ENCODE measurements around the gene GPR137C. TPM values are rescaled to one million over a fixed set of nuclear protein-coding genes. Genes with fewer than 3 reads are reported as not detected.

The GPR137C gene
- total and polyA plus RNA-seq, 3 experiments from 2014 or later: 0.50 to 0.91 TPM; not detected in 1

- POLR2A ChIA-PET: no interaction called here
- no peaks in the 10 kb centered on the region for H3K9me3 ChIP-seq (ENCODE audit: low read length)
- no peak overlapping the region for H3K27ac ChIP-seq (ENCODE audit: low read depth, low read length)
- H3K27me3 ChIP-seq (ENCODE audit: insufficient read depth, low read length, poor library complexity, severe bottlenecking): peaks cover 3% of the 10 kb centered on the region
- CTCF ChIA-PET: no interaction called here
- H3K36me3 Mint-ChIP-seq: no peaks in the 10 kb centered on the region
- H3K36me3 ChIP-seq (ENCODE audit: insufficient read depth, low read length): no peaks in the 10 kb centered on the region
- no peaks in the 10 kb centered on the region for H3K4me1 Mint-ChIP-seq
- H3K4me1 ChIP-seq (ENCODE audit: insufficient read depth, low read length): no peaks in the 10 kb centered on the region
- no peak overlapping the region for H3K4me3 Mint-ChIP-seq
- peaks cover 2 to 10% of the 10 kb centered on the region in 2 donors for H3K27me3 Mint-ChIP-seq
- H3K27ac Mint-ChIP-seq: no peak overlapping the region
- no peak overlapping the region for H3K4me3 ChIP-seq (ENCODE audit: low read length)
- no peak for DNase-seq
- no peaks in the 10 kb centered on the region for H3K9me3 Mint-ChIP-seq
Measured at GRCh38 chr14:52583544-52583943, 30.9 kb downstream of the GPR137C start.

GRCh38 chr14:52589646-52590045, 37.0 kb downstream of the GPR137C start:
- no peaks in the 10 kb centered on the region for H3K4me1 Mint-ChIP-seq
- no peak overlapping the region for H3K4me3 ChIP-seq (ENCODE audit: low read length)
- H3K27ac ChIP-seq (ENCODE audit: low read depth, low read length): no peak overlapping the region
- ChIA-PET POLR2A (no interaction called here), CTCF (no interaction called here)
- no peak overlapping the region for H3K4me3 Mint-ChIP-seq
- H3K9me3 Mint-ChIP-seq: peaks cover 0 to 9% (median 7%) of the 10 kb centered on the region in 5 donors
- peaks cover 3% of the 10 kb centered on the region for H3K27me3 ChIP-seq (ENCODE audit: insufficient read depth, low read length, poor library complexity, severe bottlenecking)
- H3K27ac Mint-ChIP-seq: no peak overlapping the region
- peaks cover 0 to 9% (median 0%) of the 10 kb centered on the region in 3 donors for H3K36me3 Mint-ChIP-seq
- H3K9me3 ChIP-seq (ENCODE audit: low read length): no peaks in the 10 kb centered on the region
- no peaks in the 10 kb centered on the region for H3K36me3 ChIP-seq (ENCODE audit: insufficient read depth, low read length)
- H3K27me3 Mint-ChIP-seq: peaks cover 3 to 10% of the 10 kb centered on the region in 2 donors
- no peaks in the 10 kb centered on the region for H3K4me1 ChIP-seq (ENCODE audit: insufficient read depth, low read length)
- DNase-seq: no peak

GRCh38 chr14:52590318-52590717, 37.7 kb downstream of the GPR137C start:
- no peak overlapping the region for H3K27ac Mint-ChIP-seq
- H3K4me1 Mint-ChIP-seq: no peaks in the 10 kb centered on the region
- Histone ChIP-seq H3K27ac (ENCODE audit: low read depth, low read length) (no peak overlapping the region), H3K4me1 (ENCODE audit: insufficient read depth, low read length) (no peaks in the 10 kb centered on the region), H3K27me3 (ENCODE audit: insufficient read depth, low read length, poor library complexity, severe bottlenecking) (peaks cover 3% of the 10 kb centered on the region), H3K9me3 (ENCODE audit: low read length) (no peaks in the 10 kb centered on the region), H3K36me3 (ENCODE audit: insufficient read depth, low read length) (no peaks in the 10 kb centered on the region), H3K4me3 (ENCODE audit: low read length) (no peak overlapping the region)
- ChIA-PET POLR2A (no interaction called here), CTCF (no interaction called here)
- no peak overlapping the region for H3K4me3 Mint-ChIP-seq
- no peak for DNase-seq
- H3K9me3 Mint-ChIP-seq: peaks cover 3 to 14% (median 10%) of the 10 kb centered on the region in 5 donors
- H3K36me3 Mint-ChIP-seq: peaks cover 0 to 9% (median 0%) of the 10 kb centered on the region in 3 donors
- peaks cover 3 to 10% of the 10 kb centered on the region in 2 donors for H3K27me3 Mint-ChIP-seq

- H3K27me3 ChIP-seq (ENCODE audit: insufficient read depth, low read length, poor library complexity, severe bottlenecking): no peaks in the 10 kb centered on the region
- no peaks in the 10 kb centered on the region for H3K36me3 ChIP-seq (ENCODE audit: insufficient read depth, low read length)
- no peaks in the 10 kb centered on the region for H3K4me1 ChIP-seq (ENCODE audit: insufficient read depth, low read length)
- no peak overlapping the region for H3K27ac ChIP-seq (ENCODE audit: low read depth, low read length)
- ChIA-PET CTCF (no interaction called here), POLR2A (no interaction called here)
- Mint-ChIP-seq H3K27ac (no peak overlapping the region), H3K9me3 (peaks cover 6 to 18% (median 16%) of the 10 kb centered on the region in 5 donors), H3K4me3 (no peak overlapping the region), H3K4me1 (no peaks in the 10 kb centered on the region), H3K27me3 (peaks cover 4 to 7% of the 10 kb centered on the region in 2 donors), H3K36me3 (peaks cover 0 to 16% (median 0%) of the 10 kb centered on the region in 3 donors)
- DNase-seq: no peak
- no peaks in the 10 kb centered on the region for H3K9me3 ChIP-seq (ENCODE audit: low read length)
- no peak overlapping the region for H3K4me3 ChIP-seq (ENCODE audit: low read length)
Measured at GRCh38 chr14:52596320-52596719, 43.7 kb downstream of the GPR137C start.

- Histone ChIP-seq H3K4me1 (ENCODE audit: insufficient read depth, low read length) (no peaks in the 10 kb centered on the region), H3K9me3 (ENCODE audit: low read length) (no peaks in the 10 kb centered on the region), H3K27ac (ENCODE audit: low read depth, low read length) (no peak overlapping the region), H3K36me3 (ENCODE audit: insufficient read depth, low read length) (no peaks in the 10 kb centered on the region), H3K4me3 (ENCODE audit: low read length) (no peak overlapping the region), H3K27me3 (ENCODE audit: insufficient read depth, low read length, poor library complexity, severe bottlenecking) (no peaks in the 10 kb centered on the region)
- Mint-ChIP-seq H3K4me1 (no peaks in the 10 kb centered on the region), H3K27me3 (peaks cover 4 to 7% of the 10 kb centered on the region in 2 donors), H3K27ac (no peak overlapping the region), H3K9me3 (peaks cover 6 to 18% (median 16%) of the 10 kb centered on the region in 5 donors), H3K4me3 (no peak overlapping the region), H3K36me3 (peaks cover 0 to 16% (median 0%) of the 10 kb centered on the region in 3 donors)
- POLR2A ChIA-PET: interaction anchor here (0.5 kb wide), 1 partner anchor 12 kb away, joined by 3 read pairs; no protein-coding TSS in a partner anchor
- CTCF ChIA-PET: no interaction called here
- DNase-seq: no peak
Measured at GRCh38 chr14:52596861-52597260, 44.2 kb downstream of the GPR137C start.

- Histone ChIP-seq H3K36me3 (ENCODE audit: insufficient read depth, low read length) (no peaks in the 10 kb centered on the region), H3K4me1 (ENCODE audit: insufficient read depth, low read length) (no peaks in the 10 kb centered on the region), H3K4me3 (ENCODE audit: low read length) (no peak overlapping the region), H3K27me3 (ENCODE audit: insufficient read depth, low read length, poor library complexity, severe bottlenecking) (no peaks in the 10 kb centered on the region), H3K9me3 (ENCODE audit: low read length) (no peaks in the 10 kb centered on the region), H3K27ac (ENCODE audit: low read depth, low read length) (no peak overlapping the region)
- ChIA-PET POLR2A (no interaction called here), CTCF (no interaction called here)
- no peak for DNase-seq
- Mint-ChIP-seq H3K4me3 (no peak overlapping the region), H3K4me1 (peaks cover 0 to 3% (median 0%) of the 10 kb centered on the region in 3 donors), H3K9me3 (peaks cover 6 to 18% (median 14%) of the 10 kb centered on the region in 5 donors), H3K36me3 (peaks cover 0 to 10% (median 0%) of the 10 kb centered on the region in 3 donors), H3K27ac (no peak overlapping the region), H3K27me3 (peaks cover 4 to 5% of the 10 kb centered on the region in 2 donors)
Measured at GRCh38 chr14:52598568-52598967, 45.9 kb downstream of the GPR137C start.

GRCh38 chr14:52599974-52600373, 47.3 kb downstream of the GPR137C start:
- peaks cover 0 to 9% (median 0%) of the 10 kb centered on the region in 3 donors for H3K36me3 Mint-ChIP-seq

GRCh38 chr14:52602131-52602530, 49.5 kb downstream of the GPR137C start:
- Mint-ChIP-seq H3K9me3 (peaks cover 6 to 13% (median 11%) of the 10 kb centered on the region in 5 donors), H3K36me3 (peaks cover 0 to 17% (median 0%) of the 10 kb centered on the region in 3 donors), H3K27ac (peak overlapping the region in 1 of 8 donors; percentile 4), H3K4me1 (peaks cover 0 to 3% (median 0%) of the 10 kb centered on the region in 3 donors), H3K4me3 (no peak overlapping the region), H3K27me3 (peaks cover 6 to 19% of the 10 kb centered on the region in 2 donors)
- ChIA-PET POLR2A (no interaction called here), CTCF (no interaction called here)
- no peak for DNase-seq
- H3K9me3 ChIP-seq (ENCODE audit: low read length): no peaks in the 10 kb centered on the region
- H3K36me3 ChIP-seq (ENCODE audit: insufficient read depth, low read length): no peaks in the 10 kb centered on the region
- H3K4me3 ChIP-seq (ENCODE audit: low read length): no peak overlapping the region
- H3K27ac ChIP-seq (ENCODE audit: low read depth, low read length): no peak overlapping the region
- H3K27me3 ChIP-seq (ENCODE audit: insufficient read depth, low read length, poor library complexity, severe bottlenecking): no peaks in the 10 kb centered on the region
- no peaks in the 10 kb centered on the region for H3K4me1 ChIP-seq (ENCODE audit: insufficient read depth, low read length)

More at GRCh38 chr14:52599974-52600373, 47.3 kb downstream of the GPR137C start:
- POLR2A ChIA-PET: no interaction called here
- Histone ChIP-seq H3K36me3 (ENCODE audit: insufficient read depth, low read length) (no peaks in the 10 kb centered on the region), H3K27me3 (ENCODE audit: insufficient read depth, low read length, poor library complexity, severe bottlenecking) (no peaks in the 10 kb centered on the region), H3K9me3 (ENCODE audit: low read length) (no peaks in the 10 kb centered on the region), H3K4me3 (ENCODE audit: low read length) (no peak overlapping the region), H3K27ac (ENCODE audit: low read depth, low read length) (no peak overlapping the region), H3K4me1 (ENCODE audit: insufficient read depth, low read length) (no peaks in the 10 kb centered on the region)
- Mint-ChIP-seq H3K4me1 (peaks cover 0 to 3% (median 0%) of the 10 kb centered on the region in 3 donors), H3K4me3 (no peak overlapping the region), H3K9me3 (peaks cover 6 to 19% (median 13%) of the 10 kb centered on the region in 5 donors), H3K27ac (no peak overlapping the region), H3K27me3 (peaks cover 5 to 13% of the 10 kb centered on the region in 2 donors)
- no peak for DNase-seq
- CTCF ChIA-PET: no interaction called here

Data from CD8-positive, alpha-beta memory T cell (primary cell).